Raji (cell line): Measurements from ENCODE around the gene RABGAP1L.

Source experiments
- POLR2A ChIP-seq: IDR thresholded peaks from 2 replicates; pipeline ENCODE4 v1.6.1; 2011; ENCODE audit warnings: low read depth, low read length, control low read depth; ENCODE audit not compliant: insufficient read depth

Gene RABGAP1L

DNA sequence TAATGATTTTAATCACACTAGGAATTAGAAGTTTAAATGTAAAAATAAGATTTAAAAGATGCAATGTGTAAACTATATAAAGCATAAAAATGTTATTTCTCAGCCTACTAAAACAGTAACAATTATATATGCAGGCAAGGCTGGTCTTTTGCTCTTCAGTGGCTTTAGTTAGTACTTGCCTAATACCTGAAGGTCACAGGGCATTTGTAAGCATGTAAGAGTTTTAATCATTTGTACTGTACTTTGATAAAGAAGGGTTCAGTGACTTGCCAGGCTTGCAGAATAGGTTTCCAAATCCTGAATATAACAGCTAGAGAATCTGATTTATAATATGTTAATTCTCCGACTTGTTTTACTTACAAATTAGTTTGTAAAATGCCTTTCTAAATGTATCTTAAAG lies 545.0 kb downstream of the RABGAP1L start:
- no peak for TF ChIP-seq POLR2A

DNA sequence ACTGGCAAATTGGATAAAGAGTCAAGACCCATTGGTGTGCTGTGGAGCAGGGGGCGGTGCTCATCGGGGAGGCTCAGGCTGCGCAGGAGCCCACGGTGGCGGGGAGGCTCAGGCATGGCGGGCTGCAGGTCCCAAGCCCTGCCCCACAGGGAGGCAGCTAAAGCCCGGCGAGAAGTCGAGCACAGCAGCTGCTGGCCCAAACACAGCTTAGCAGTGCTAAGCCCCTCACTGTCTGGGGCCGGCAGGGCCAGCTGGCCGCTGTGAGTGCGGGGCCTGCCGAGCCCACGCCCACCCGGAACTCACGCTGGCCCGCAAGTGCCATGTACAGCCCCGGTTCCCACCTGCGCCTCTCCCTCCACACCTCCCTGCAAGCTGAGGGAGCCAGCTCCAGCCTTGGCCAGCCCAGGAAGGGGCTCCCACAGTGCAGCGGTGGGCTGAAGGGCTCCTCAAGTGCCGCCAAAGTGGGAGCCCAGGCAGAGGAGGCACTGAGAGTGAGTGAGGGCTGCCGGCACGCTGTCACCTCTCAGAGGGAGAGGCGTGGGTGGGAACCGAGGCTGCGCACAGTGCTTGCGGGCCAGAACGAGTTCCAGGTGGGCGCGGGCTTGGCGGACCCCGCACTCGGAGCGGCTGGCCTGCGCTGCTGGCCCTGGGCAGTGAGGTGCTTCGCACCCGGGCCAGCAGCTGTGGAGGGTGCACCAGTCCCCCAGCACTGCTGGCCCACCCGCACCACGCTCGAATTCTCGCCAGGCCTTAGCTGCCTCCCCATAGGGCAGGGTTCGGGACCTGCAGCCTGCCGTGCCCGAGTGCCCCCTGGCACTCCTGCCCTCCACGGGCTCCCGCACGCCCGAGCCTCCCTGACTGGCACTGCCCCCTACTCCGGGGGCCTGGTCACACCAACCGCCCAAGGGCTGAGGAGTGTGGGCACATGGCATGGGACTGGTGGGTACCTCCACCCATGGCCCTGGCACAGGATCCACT lies 551.8 kb downstream of the RABGAP1L start:
- TF ChIP-seq POLR2A, result no peak

DNA sequence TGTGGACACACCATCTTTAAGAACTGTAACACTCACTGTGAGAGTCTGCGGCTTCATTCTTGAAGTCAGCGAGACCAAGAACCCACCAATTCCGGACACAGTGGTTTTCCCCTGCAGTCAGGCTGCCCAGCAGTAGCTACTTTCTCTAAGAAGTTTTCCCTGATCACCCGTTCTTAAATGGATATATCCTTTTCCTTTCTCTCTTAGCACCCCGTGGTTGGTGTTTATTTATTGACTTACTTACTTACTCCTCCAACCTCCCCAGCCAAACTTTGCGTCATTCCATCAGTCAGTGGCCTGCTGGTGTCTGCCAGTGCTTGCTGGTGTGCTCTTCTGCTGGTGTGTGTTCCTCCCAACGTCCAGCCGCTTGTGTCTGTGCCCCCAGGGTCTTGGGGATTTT lies 553.2 kb downstream of the RABGAP1L start:
- no peak for TF ChIP-seq POLR2A

DNA sequence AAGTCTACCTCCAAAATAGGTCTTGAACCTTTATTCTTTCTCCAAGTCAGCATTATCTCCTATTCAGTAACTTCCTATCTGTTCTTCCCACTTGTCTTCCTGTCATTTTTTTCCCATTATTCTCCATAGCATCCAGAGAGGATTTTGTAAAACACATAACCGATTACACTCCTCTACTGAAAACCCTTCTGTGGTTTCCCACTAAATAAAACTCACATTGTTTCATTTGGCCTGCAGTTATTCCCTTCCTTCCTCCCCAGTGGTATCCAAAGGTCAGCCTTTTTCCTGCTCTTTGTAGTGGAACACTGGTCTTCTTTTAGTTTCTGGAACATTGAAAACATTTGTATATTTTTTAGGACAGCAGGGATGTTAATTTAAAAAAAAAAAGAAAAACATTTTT lies 554.5 kb downstream of the RABGAP1L start:
- no peak for TF ChIP-seq POLR2A

DNA sequence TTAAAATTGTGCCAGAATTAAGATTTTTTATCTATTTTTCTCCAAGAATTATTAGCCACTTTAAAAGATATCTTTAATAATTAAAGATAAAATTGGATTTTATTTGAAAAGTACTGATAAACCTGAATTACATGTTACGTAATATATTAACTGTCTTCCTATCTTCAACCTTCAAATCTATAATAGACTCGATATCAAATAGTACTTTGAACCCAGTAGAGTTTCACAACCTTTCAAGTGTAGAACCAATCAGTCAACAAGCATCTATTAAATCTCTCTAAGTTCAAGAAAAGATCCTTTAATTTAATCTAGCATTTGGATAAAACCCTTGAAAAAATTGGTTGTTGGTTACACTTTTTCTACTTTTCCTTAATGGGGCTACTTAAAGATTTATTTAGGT lies 559.9 kb downstream of the RABGAP1L start:
- TF ChIP-seq POLR2A, result no peak

DNA sequence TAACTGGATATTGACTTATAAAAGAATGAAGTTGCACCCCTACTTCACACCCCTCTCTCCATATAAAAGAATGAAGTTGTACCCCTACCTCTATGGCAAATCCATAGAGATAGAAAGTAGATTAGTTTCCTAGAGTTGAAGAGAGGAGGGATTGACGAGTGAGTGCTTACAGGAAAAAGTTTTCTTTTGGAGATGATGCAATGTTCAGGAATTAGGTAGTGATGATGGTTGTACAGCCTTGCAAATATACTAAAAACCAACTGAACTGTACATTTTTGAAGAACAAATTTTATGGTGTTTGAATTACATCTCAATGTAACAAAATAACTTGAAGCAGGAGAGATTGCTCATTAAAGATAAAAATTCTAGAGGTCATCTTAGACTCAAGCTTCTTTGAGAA lies 561.3 kb downstream of the RABGAP1L start:
- no peak for TF ChIP-seq POLR2A

DNA sequence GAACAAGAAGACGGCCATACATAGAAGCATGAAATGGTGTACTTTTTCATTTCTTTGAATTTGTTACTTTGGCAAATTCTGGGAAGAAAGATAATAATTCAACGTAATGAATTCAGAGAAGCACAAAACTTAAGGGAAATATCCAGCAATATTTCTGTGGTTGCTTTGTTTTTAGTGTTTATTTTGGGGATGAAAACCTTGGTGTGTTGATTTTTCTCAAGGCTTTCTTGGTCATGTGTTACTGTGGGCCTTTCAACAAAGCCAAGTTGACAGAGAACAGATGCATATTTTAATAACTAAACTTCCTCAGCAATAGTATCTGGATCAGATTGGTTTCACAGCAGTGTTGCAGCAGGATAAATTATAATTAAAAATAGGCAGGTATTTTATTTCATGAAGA lies 561.9 kb downstream of the RABGAP1L start:
- no peak for TF ChIP-seq POLR2A

DNA sequence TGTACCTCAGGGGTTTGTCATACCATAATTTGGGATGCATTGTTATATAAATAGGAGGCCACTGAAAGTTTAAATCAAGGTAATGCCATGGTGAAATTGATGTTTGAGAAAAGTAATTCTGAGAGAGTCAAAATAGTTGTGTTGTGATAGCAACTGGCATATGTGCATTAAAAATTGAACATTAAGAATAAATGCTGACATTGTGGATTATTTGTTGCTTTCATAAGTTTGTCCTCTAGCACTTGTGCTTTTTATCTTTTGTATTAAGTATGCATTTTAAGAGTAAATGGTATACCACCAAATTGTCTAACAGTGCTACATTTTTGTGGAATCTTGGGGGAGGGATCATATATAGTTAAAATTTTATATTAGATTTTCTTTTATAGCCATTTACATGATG lies 564.5 kb downstream of the RABGAP1L start:
- no peak for TF ChIP-seq POLR2A

DNA sequence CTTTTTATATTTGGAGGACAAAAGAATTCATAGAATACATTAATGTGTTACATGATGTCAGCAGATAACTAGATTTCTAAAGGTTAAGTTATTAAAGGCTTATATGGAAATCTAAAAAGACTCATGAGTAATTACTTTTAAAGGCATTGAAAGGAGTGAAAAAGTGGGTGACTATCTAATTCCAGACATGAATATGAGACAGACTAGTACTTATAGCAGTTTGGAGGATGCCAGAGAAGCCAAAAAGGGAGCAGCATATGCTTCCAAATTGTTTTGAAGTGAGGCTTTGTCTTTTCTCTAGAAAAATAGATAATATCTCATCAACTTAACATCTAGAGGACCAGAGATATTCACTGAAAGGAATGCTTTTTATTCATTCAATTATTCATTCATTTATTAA lies 564.9 kb downstream of the RABGAP1L start:
- no peak for TF ChIP-seq POLR2A

DNA sequence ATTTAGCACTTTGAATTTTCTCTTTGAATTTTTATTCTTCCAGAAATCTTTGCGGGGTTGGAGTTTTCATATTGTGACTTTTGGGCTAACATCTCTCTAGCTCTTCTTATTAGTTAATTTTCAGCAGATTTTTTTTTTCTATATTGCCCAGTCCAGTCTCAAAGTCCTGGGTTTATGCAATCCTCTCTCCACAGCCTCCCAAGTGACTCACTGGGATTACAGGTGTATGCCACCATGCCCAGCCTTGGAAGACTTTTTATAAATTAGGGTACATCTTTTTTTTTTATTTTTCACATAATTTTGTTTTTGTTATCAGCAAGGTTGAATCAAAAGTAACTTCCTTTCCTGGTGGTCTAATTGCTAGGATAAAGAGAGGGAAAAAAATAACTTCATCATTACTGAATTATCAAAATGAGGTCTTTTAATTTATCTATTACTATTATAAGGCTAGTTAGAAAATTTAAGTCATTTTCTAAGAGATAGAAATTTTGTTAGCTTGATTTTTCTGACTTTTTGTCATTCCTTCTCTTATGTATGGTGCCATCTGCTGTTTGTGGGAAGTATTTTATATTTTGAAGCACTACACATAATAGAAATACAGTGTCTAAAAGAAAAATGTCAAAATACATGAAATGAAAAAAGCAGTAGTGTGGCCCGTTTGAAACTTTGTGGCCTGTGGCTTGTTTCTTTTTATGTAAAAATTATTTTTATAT lies 567.0 kb downstream of the RABGAP1L start:
- TF ChIP-seq POLR2A, result no peak

DNA sequence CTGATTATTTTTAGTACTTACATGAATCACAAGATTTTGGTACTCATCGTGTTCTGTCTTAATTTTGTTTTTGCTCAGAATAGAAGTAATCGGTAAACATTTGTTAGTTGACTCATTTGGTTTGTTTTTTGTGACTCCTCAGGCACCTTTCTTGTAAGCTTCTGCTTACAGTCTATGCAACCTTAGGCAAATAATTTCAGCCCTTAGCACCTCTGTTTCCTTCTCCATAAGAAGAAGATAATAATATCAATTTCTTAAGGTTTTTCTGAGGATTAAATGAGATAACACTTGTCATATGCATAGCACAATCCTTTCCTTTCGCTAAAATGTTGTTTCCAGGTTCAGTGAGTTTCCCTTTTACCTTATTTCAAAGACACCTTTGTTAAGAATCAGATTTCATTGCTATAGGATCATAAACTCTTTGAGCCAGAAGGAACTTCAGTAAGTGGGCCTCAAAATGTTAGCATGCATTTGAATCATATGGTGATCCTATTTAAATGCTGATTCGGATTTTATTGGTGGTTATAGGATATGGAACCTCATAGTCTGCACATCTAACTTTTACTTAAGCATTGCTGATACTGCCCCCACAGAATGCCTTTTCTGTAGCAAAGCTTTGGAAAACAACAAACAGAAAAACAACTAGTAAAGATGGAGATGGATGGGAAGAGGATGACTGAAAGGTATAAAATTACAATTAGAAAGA lies 567.7 kb downstream of the RABGAP1L start:
- TF ChIP-seq POLR2A, result no peak

DNA sequence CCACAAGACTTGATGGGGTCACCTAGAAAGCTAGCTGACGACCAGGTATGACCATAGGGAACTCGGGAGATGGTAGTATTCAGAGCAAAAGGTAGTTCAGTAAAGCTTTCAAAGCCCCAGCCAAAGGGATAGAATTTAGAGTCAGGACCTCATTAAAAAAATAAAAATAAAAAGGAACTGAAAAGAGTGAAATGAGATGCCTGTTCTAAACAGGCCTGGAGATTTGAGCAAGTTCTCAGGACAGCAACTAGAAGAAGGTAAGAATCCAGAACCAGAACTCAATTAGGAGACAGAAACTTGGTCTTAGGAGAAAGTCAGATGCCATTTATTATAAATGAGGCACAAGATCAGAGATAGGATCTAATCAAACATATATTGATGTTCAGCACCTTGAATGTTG lies 575.0 kb downstream of the RABGAP1L start:
- no peak for TF ChIP-seq POLR2A

DNA sequence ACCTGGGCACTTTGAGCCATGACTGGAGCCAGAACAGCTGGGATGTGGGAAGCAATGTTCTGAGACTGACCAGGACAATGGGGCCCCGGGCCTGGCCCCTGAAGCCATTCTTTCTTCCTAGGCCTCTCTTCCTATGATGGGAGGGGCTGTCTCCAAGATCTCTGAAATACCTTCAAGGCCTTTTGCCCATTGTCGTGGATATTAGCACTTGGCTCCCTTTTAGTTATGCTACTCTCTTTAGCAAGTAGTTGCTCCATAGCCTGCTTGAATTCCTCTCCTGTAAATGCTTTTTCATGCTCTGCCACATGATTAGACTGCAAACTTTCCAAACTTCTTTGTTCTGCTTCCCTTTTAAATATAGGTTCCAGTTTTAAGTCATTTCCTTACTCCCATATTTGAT lies 577.5 kb downstream of the RABGAP1L start:
- no peak for TF ChIP-seq POLR2A

DNA sequence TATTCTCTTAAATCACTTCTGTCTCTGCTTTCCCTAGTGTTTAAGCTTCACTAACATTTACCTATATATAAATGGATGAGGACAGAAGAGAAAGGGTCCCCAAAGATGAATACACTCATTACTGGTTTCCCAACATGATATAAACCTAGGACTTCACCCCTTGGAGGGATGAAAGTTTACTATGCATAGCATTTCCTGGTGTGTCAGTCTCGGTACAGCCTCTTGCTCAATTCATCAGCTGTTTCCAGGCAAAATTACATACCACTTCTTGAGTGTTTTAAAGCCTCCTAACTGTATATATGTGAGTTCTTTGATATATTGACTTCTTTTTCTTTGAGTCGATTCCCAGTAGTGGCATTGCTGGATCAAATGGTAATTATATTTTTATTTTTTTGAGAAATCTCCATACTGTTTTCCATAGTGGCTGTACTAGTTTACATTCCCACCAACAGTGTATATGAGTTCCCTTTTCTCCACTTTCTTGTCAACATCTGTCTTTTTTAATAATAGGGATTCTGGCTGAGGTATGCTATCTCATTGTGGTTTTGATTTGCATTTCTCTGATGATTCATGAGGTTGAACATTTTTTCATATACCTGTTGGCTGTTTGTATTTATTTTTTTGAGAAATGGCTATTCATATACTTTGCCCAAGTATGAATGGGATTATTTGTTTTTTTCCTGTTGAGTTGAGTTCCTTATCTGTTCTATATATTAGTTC lies 581.1 kb downstream of the RABGAP1L start:
- no peak for TF ChIP-seq POLR2A
